NB4 (cell line): ENCODE data around the gene PTPN5.

Experiments used
- CTCF ChIP-seq: IDR thresholded peaks from one replicate; pipeline ENCODE4 v1.5.1; 2012; ENCODE audit warnings: low read depth, low read length
- POLR2A ChIP-seq: IDR thresholded peaks from 2 replicates; pipeline ENCODE4 v1.6.1; 2011; ENCODE audit warnings: mild to moderate bottlenecking; ENCODE audit not compliant: insufficient read length; ENCODE audit errors: extremely low read depth

DNA sequence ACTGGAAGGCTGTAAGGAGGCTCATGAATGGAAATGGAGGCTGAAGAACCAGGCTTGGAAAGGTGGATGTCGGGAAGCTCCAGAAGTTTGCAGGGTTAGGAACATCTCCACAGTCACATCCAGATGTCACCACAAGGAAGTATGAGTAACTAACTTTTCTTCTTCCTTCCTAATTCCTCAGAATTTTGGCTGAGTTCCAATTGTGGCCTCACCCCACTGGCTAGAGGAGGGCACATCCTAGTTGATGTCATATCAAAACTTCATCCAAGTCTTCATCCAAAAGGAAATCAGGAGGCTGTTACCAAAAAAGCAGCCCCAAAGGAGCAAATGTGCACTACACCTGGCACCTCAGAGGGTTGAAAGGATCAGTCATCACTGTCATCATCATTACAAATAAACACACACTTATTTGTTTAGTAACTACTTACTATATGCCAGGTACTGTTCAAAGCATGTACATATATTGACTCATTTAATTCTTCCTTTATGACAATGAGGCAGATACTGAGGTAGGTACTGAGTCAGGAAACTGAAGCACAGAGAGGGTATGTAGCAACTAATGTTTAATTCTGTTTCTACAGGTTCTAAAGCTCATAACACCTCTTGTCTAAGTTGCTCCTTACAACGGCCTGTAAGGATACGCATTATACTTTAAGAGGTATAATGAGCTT is 7.3 kb upstream of the PTPN5 start:
- TF ChIP-seq CTCF = no peak
- no peak for TF ChIP-seq POLR2A
